Measurements from ENCODE around the gene P3H2. TPM values are rescaled to one million over a fixed set of nuclear protein-coding genes. Genes with fewer than 3 reads are reported as not detected.

Gene P3H2
- total and polyA plus RNA-seq, 11 donors, result 0.55 to 24.8 (median 3.8) TPM

- Histone ChIP-seq H3K9me3 (no peaks in the 10 kb centered on the region), H3K36me3 (no peaks in the 10 kb centered on the region), H3K27ac (no peak overlapping the region), H3K4me3 (no peak overlapping the region), H3K4me1 (no peaks in the 10 kb centered on the region), H3K27me3 (no peaks in the 10 kb centered on the region)
- 90 to 99% (median 94%) methylated on average over 2 of the region's 2 CpGs for WGBS, 4 donors
- no peak for ATAC-seq
- DNase-seq, result no peak
- TF ChIP-seq POLR2A (IDR thresholded peaks at IDR 0.05), result no peak
- TF ChIP-seq, protein P1, sequence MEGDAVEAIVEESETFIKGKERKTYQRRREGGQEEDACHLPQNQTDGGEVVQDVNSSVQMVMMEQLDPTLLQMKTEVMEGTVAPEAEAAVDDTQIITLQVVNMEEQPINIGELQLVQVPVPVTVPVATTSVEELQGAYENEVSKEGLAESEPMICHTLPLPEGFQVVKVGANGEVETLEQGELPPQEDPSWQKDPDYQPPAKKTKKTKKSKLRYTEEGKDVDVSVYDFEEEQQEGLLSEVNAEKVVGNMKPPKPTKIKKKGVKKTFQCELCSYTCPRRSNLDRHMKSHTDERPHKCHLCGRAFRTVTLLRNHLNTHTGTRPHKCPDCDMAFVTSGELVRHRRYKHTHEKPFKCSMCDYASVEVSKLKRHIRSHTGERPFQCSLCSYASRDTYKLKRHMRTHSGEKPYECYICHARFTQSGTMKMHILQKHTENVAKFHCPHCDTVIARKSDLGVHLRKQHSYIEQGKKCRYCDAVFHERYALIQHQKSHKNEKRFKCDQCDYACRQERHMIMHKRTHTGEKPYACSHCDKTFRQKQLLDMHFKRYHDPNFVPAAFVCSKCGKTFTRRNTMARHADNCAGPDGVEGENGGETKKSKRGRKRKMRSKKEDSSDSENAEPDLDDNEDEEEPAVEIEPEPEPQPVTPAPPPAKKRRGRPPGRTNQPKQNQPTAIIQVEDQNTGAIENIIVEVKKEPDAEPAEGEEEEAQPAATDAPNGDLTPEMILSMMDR (IDR thresholded peaks at IDR 0.05), result no peak
- intact Hi-C loops (cut with DNase I), result no loop called here
Measured at GRCh38 chr3:189909573-189909972, 211.1 kb downstream of the P3H2 start.

DNA sequence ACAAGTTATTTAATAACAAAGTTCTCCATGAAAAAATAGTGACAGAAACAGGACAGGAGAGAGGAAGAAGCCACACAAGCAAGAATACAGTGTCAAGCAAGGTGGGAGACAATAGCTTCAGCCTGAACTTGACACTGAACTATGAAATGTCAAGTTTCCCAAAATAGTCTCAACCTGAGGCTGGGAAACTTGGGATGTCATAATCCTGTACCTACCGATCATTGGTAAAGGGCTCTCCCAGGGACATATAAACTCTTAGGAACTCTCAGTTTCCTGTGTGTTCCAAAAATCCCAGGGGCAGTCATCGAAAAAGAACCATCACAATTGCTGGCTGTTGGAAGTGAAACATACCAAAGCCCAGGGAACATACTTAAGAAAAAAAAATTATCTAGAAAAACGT is 211.6 kb downstream of the P3H2 start:
- TF ChIP-seq, protein P1 (IDR thresholded peaks at IDR 0.05), result no peak
- TF ChIP-seq POLR2A (IDR thresholded peaks at IDR 0.05), result no peak
- H3K27ac ChIP-seq, result no peak overlapping the region
- DNase-seq (no peak), ATAC-seq (no peak)
- H3K4me1 ChIP-seq, result no peaks in the 10 kb centered on the region
- no peaks in the 10 kb centered on the region for H3K27me3 ChIP-seq
- WGBS, 4 donors, result 74 to 80% (median 76%) methylated on average over 3 of the region's 3 CpGs
- intact Hi-C loops (cut with DNase I), result no loop called here
- no peak overlapping the region for H3K4me3 ChIP-seq
- no peaks in the 10 kb centered on the region for H3K9me3 ChIP-seq
- H3K36me3 ChIP-seq, result no peaks in the 10 kb centered on the region

- intact Hi-C loops (cut with DNase I), result no loop called here
- Histone ChIP-seq H3K27ac (no peak overlapping the region), H3K4me1 (no peaks in the 10 kb centered on the region), H3K9me3 (no peaks in the 10 kb centered on the region), H3K4me3 (no peak overlapping the region), H3K27me3 (no peaks in the 10 kb centered on the region), H3K36me3 (no peaks in the 10 kb centered on the region)
- ATAC-seq (no peak), DNase-seq (no peak)
- TF ChIP-seq POLR2A (IDR thresholded peaks at IDR 0.05), result no peak
- TF ChIP-seq, protein P1 (IDR thresholded peaks at IDR 0.05), result no peak
Measured at GRCh38 chr3:189908646-189909045, 212.1 kb downstream of the P3H2 start.

- intact Hi-C loops (cut with DNase I), result no loop called here
Measured at GRCh38 chr3:189907803-189908202, 212.9 kb downstream of the P3H2 start.

More at GRCh38 chr3:189907803-189908202, 212.9 kb downstream of the P3H2 start:
- DNase-seq (no peak), ATAC-seq (no peak)
- TF ChIP-seq, protein P1 (IDR thresholded peaks at IDR 0.05), result no peak
- TF ChIP-seq POLR2A (IDR thresholded peaks at IDR 0.05), result no peak
- Histone ChIP-seq H3K36me3 (no peaks in the 10 kb centered on the region), H3K9me3 (no peaks in the 10 kb centered on the region), H3K27ac (no peak overlapping the region), H3K4me1 (no peaks in the 10 kb centered on the region), H3K27me3 (no peaks in the 10 kb centered on the region), H3K4me3 (no peak overlapping the region)
- WGBS, 4 donors, result 79 to 91% (median 86%) methylated on average over 6 of the region's 6 CpGs

Other genes starting within 250 kb of the P3H2 start
- gene CLDN1, start 201.5 kb upstream of the P3H2 start, total RNA-seq, result 10 to 100 TPM in 1 of 9 donors, under 1 TPM in 5, not detected in 3; 0.13 to 45.0 (median 0.31) TPM
- gene CLDN1, start 201.5 kb upstream of the P3H2 start, polyA plus RNA-seq, result under 1 TPM; 0.11 to 0.15 TPM